Hematopoietic multipotent progenitor cell treated with erythropoietin and hydrocortisone succinate and interleukin-3 and kit ligand, for 6 days (in vitro differentiated cells): ENCODE results near the gene SPECC1.
"Not testable (repeated sequence)": the region's sequence is repeated elsewhere in the genome, so short reads cannot be mapped to it uniquely, and the experiment has no call there.

Experiments
- DNase-seq: peaks from one replicate; pipeline ENCODE4 v3.0.0-alpha.2; 2015

The SPECC1 gene

GRCh38 chr17:20351405-20351804 lies 342.2 kb downstream of the SPECC1 start:
- not testable (repeated sequence) for DNase-seq

DNA sequence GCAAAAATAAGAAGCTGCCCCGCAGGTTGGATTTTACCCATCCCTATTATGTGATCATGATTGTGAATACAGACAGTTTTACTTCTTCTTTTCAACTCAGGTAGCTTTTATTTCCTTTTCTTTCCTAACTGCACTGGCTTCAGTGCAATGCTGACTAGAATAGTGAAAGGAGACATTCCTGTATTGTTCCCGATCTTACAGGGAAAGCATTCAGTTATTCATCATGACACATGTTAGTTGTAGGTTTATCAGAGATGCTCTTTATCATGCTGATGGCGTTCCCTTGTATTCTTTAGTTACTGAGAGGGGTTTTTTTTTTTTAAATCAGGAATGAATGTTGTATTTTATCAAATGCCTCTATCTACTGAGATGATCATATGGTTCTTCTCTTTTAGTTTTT lies 343.4 kb downstream of the SPECC1 start:
- DNase-seq = not testable (repeated sequence)

DNA sequence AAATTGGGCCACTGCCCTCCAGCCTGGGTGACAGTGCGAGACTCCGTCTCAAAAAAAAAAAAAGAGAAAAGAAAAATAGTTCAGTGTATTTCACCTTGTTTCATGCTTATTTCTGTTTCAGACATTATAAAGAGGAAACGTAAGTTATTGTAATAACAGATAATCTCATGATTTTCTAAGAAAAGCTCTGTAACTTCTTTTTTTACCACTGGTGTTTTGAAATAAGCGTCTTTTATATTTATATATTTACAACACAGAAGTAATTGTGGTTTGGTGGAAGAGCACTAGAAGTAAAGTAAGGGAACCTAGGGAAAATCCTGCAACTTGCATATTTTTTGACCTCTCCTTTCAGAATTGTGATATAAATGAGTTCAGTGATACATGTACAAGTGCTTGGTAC lies 354.7 kb downstream of the SPECC1 start:
- DNase-seq = not testable (repeated sequence)
